Metanephros (tissue), 2 donors: ENCODE results near the gene TYW1. TPM values are rescaled to one million over a fixed set of nuclear protein-coding genes. Genes with fewer than 3 reads are reported as not detected.

ENCODE experiments used
- small RNA-seq: library from RNA; depleted of rRNA; stranded (forward); fragments of <200 nt; gene quantifications from one replicate; pipeline ENCODE3, GENCODE V24; 2014; ENCODE audit warnings: low replicate concordance
- total RNA-seq: library from RNA; depleted of rRNA; stranded (reverse); fragments of >200 nt; gene quantifications from one replicate; pipeline ENCODE4 v1.2.3, GENCODE V29; 2014

Gene TYW1
- 22.9 TPM for total RNA-seq

DNA sequence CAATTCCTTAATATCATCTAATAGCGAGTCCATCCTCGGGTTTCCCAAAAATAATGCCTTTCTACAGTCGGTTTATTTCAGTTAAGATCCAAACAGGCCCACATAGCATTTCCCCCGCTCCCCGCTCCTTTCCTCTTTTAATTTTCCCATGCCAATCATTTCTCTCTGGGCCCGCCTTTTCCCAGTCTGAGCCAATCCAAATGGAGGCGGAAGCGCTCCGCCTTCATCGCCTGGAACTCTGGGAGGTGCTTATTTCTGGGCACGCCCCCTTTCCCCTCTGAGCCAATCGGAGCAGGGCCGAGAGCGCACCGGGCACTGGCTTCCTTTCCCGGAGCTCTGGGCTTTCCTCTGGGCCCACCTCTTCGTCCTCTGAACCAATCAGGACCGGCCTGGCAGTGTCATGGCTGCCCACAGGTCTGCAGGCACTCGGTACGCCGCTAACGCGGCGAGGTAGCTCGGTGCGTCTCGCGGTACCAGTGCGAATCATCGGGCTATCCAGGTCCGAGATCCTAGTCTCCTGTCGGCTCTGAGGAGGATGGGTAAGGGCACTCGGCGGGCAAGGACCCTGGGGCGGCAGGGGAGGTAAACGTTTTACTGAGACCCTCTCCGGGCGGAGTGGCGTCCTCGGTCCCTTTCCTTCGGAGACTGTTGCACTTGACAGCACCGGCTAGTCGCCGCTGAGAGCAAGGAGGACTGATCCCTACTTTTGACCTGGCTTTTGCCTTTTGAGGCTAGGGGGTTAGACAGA, at the start of gene TYW1:
Gene TYW1 (plus strand): TSS at position 390 of the 748 bp plus-strand sequence. CDS start 146 bp downstream, at position 536.

GRCh38 chr7:66995050-66995776, 1.4 kb upstream of the TYW1 start, which contains the start of gene SBDS:
Gene SBDS, minus strand, starts transcription at chr7:66995586. Its CDS starts 169 bp downstream, at chr7:66995417.

Small RNAs within 50 kb of the gene (small RNA-seq; reads per million reads assigned to genes)
- gene AC073089.1 (not detected), gene MIR4650-1 (not detected), gene RN7SL43P (not detected)

Other genes starting within 250 kb of the TYW1 start
- 70.2 TPM for gene TMEM248, start 75.6 kb upstream of the TYW1 start, total RNA-seq
- gene SBDS, start 1.2 kb upstream of the TYW1 start, total RNA-seq, result 47.7 TPM